Endothelial cell of umbilical vein (primary cell): Measurements from ENCODE around the gene EIF2D. TPM values are rescaled to one million over a fixed set of nuclear protein-coding genes. Genes with fewer than 3 reads are reported as not detected.
"Not testable (repeated sequence)": the region's sequence is repeated elsewhere in the genome, so short reads cannot be mapped to it uniquely, and the experiment has no call there.

Source experiments
- BruUV-seq: library from RNA; stranded (reverse); fragments of 400-500 nt; replicated peaks from 2 replicates; lab custom pipeline; 2021; lab: Mats Ljungman, UMichigan
- CTCF ChIA-PET: fragments of 300-600, 350-600 bp; sonication (Branson Sonifier 250); formaldehyde crosslinking; loops from one replicate; lab custom pipeline; 2021; ENCODE audit warnings: antibody characterized with exemption, inconsistent platforms; lab: Charles Lee
- POLR2A ChIA-PET: fragments of 300-600, 350-600 bp; sonication (Branson Sonifier 250); formaldehyde crosslinking; loops from one replicate; lab custom pipeline; 2021; ENCODE audit warnings: antibody characterized with exemption, inconsistent platforms; lab: Charles Lee
- DNase-seq: peaks from one replicate; pipeline ENCODE4 v3.0.0-alpha.2; 2011; ENCODE audit warnings: low read depth, low spot score
- FAIRE-seq: peaks from 2 replicates; lab custom pipeline; 2011; peaks lifted over from hg19 to GRCh38; lab: Jason Lieb, UNC
- H2AFZ ChIP-seq: 2 replicates; pipeline ENCODE4 v1.6.0; 2012; ENCODE audit warnings: low read depth, low read length, control low read depth, inconsistent platforms
- H3K27ac ChIP-seq: 2 replicates; pipeline ENCODE4 v1.5.1; 2011; ENCODE audit warnings: low read depth, mild to moderate bottlenecking, control low read depth, low read length, moderate library complexity; ENCODE audit not compliant: insufficient read depth
- H3K27me3 ChIP-seq, 2 experiments: 2 replicates each; pipeline versions ENCODE4 v1.6.0 to v1.6.1; 2011; ENCODE audit warnings: low read length in 2 of 2, mixed read lengths in 1 of 2; ENCODE audit not compliant: control insufficient read depth in 2 of 2, insufficient read depth in 2 of 2
- H3K36me3 ChIP-seq, 2 experiments: 2 replicates in 1 of 2; 3 replicates in 1 of 2; pipeline ENCODE4 v1.5.1; 2011; ENCODE audit warnings: low read length in 2 of 2, mild to moderate bottlenecking in 1 of 2, moderate library complexity in 1 of 2; ENCODE audit not compliant: control insufficient read depth in 2 of 2, insufficient read depth in 2 of 2; ENCODE audit errors: extremely low read depth in 1 of 2
- H3K4me1 ChIP-seq: 3 replicates; pipeline ENCODE4 v1.5.1; 2011; ENCODE audit warnings: mild to moderate bottlenecking, low read length; ENCODE audit not compliant: control insufficient read depth, insufficient read depth; ENCODE audit errors: extremely low read depth
- H3K4me2 ChIP-seq: 2 replicates; pipeline ENCODE4 v1.6.1; 2011; ENCODE audit warnings: low read length, control low read depth, mixed read lengths; ENCODE audit not compliant: insufficient read depth
- H3K4me3 ChIP-seq, 3 experiments: fragments of 200-600 bp in 1 of 3; sonication (generic), shearing (Covaris generic) in 1 of 3; replicated peaks in 1 of 3; 2 replicates each; pipeline ENCODE4 v1.5.1; 2011 to 2016; ENCODE audit warnings: control low read depth in 3 of 3, low read length in 3 of 3, mild to moderate bottlenecking in 2 of 3, inconsistent platforms in 1 of 3, low read depth in 1 of 3, moderate library complexity in 1 of 3; ENCODE audit not compliant: insufficient read depth in 1 of 3
- H3K79me2 ChIP-seq: 2 replicates; pipeline ENCODE4 v1.6.0; 2012; ENCODE audit warnings: low read length, inconsistent platforms; ENCODE audit not compliant: control insufficient read depth, insufficient read depth
- H3K9ac ChIP-seq: replicated peaks from 2 replicates; pipeline ENCODE3; 2011; ENCODE audit warnings: low read length, control low read depth; ENCODE audit not compliant: insufficient read depth; ENCODE audit errors: extremely low read depth
- H3K9me1 ChIP-seq: replicated peaks from 3 replicates; pipeline ENCODE4 v1.6.0; 2011; ENCODE audit warnings: mild to moderate bottlenecking, low read length; ENCODE audit not compliant: control insufficient read depth, insufficient read depth; ENCODE audit errors: extremely low read depth
- H3K9me3 ChIP-seq: replicated peaks from 2 replicates; pipeline ENCODE4 v1.5.1; 2012; ENCODE audit warnings: low read length, inconsistent platforms; ENCODE audit not compliant: control insufficient read depth, insufficient read depth
- H4K20me1 ChIP-seq: replicated peaks from 2 replicates; pipeline ENCODE3; 2011; ENCODE audit warnings: mild to moderate bottlenecking, low read length; ENCODE audit not compliant: control insufficient read depth, insufficient read depth; ENCODE audit errors: extremely low read depth
- CTCF ChIP-seq, 2 donors: IDR thresholded peaks; 1 replicate in 1 of 2; 2 replicates in 1 of 2; pipeline ENCODE4 v1.5.1; 2011; ENCODE audit warnings: low read length in 2 of 2, mild to moderate bottlenecking in 2 of 2, moderate library complexity in 2 of 2, control low read depth in 1 of 2, inconsistent platforms in 1 of 2, low read depth in 1 of 2; ENCODE audit not compliant: insufficient read depth in 1 of 2; ENCODE audit errors: extremely low read depth in 1 of 2
- EZH2 ChIP-seq: IDR thresholded peaks from 2 replicates; pipeline ENCODE4 v1.6.1; 2012; ENCODE audit warnings: borderline replicate concordance, low read depth, mild to moderate bottlenecking, moderate library complexity, low read length, inconsistent platforms; ENCODE audit not compliant: severe bottlenecking
- FOS ChIP-seq: IDR thresholded peaks from 2 replicates; pipeline ENCODE4 v1.6.1; 2011; ENCODE audit warnings: mild to moderate bottlenecking, low read length, moderate library complexity, borderline replicate concordance; ENCODE audit not compliant: insufficient read depth
- GATA2 ChIP-seq: IDR thresholded peaks from 2 replicates; pipeline ENCODE4 v1.7.0; 2011; ENCODE audit warnings: low read depth, mild to moderate bottlenecking, moderate library complexity, mixed read lengths, low read length; ENCODE audit not compliant: insufficient read length, insufficient read depth
- JUN ChIP-seq: IDR thresholded peaks from 2 replicates; pipeline ENCODE4 v1.6.1; 2011; ENCODE audit warnings: borderline replicate concordance, low read depth; ENCODE audit not compliant: insufficient read length, insufficient read depth
- MYC ChIP-seq: IDR thresholded peaks from one replicate; pipeline ENCODE4 v1.6.1; 2011; ENCODE audit warnings: mild to moderate bottlenecking, low read depth, low read length
- POLR2A ChIP-seq: IDR thresholded peaks from 2 replicates; pipeline ENCODE4 v1.6.1; 2012; ENCODE audit warnings: low read depth, mild to moderate bottlenecking, control low read depth, low read length
- POLR2AphosphoS5 ChIP-seq: IDR thresholded peaks from 2 replicates; pipeline ENCODE4 v1.6.1; 2012; ENCODE audit warnings: low read depth, mild to moderate bottlenecking, control low read depth, low read length, moderate library complexity; ENCODE audit not compliant: insufficient read depth
- dilution Hi-C: fragments of 300-500 bp; cut with MboI; formaldehyde crosslinking; loops from one replicate; pipeline ENCODE4 v1.15.0; 2019; ENCODE audit warnings: low sequenced_read_pairs; ENCODE audit not compliant: extremely low pct_ligation_motif_present
- intact Hi-C: fragments of 100-400 bp; cut with micrococcal nuclease; formaldehyde crosslinking; loops from one replicate; pipeline ENCODE4 v1.10.0; 2022
- polyA plus RNA-seq, 4 experiments: library from polyadenylated mRNA; depleted of rRNA in 3 of 4; stranded (reverse) in 3 of 4; unstranded in 1 of 4; fragments of >200 nt; gene quantifications; 2 replicates each; pipeline versions ENCODE4 v1.2.1 to v1.2.3, GENCODE V29; 2011 to 2012; ENCODE audit warnings: missing spikeins in 1 of 4
- total RNA-seq: library from RNA; stranded (reverse); gene quantifications from 2 replicates; pipeline ENCODE4 v1.2.3, GENCODE V29; 2021
- TF ChIP-seq, protein P1 (sequence below): IDR thresholded peaks from 2 replicates; pipeline ENCODE4 v1.6.1; 2011; ENCODE audit not compliant: insufficient read depth, insufficient read length

The EIF2D gene
- total and polyA plus RNA-seq, 2 donors (not counting 3 experiments of a cell fraction or from before 2014, with no cell fraction given), result 48.0 to 54.1 TPM

GRCh38 chr1:206581114-206581497 is 31.2 kb downstream of the EIF2D start:
- H3K79me2 ChIP-seq, H3K4me2 ChIP-seq, intact Hi-C loops, DNase-seq, POLR2A ChIA-PET, H3K4me1 ChIP-seq, FAIRE-seq, H3K9ac ChIP-seq, H3K9me3 ChIP-seq, H3K36me3 ChIP-seq, H4K20me1 ChIP-seq, H3K27me3 ChIP-seq, H3K9me1 ChIP-seq, H2AFZ ChIP-seq, H3K27ac ChIP-seq, BruUV-seq, H3K4me3 ChIP-seq, dilution Hi-C loops: not testable (repeated sequence)
- CTCF ChIA-PET, result interaction anchor here (1.2 to 16.8 kb wide), 4 partner anchors 37 to 101 kb away, joined by 4 to 427 read pairs (median 52); no protein-coding TSS in a partner anchor

GRCh38 chr1:206580438-206581113 is 31.7 kb downstream of the EIF2D start:
- Histone ChIP-seq H3K27me3 (peaks cover 0 to 1% of the 10 kb centered on the region in 2 experiments), H3K27ac (no peak overlapping the region), H4K20me1 (no peaks in the 10 kb centered on the region), H3K9me3 (no peaks in the 10 kb centered on the region), H3K4me3 (no peak overlapping the region), H3K36me3 (no peaks in the 10 kb centered on the region), H2AFZ (no peak overlapping the region), H3K4me2 (no peak overlapping the region), H3K9ac (no peak overlapping the region), H3K9me1 (no peaks in the 10 kb centered on the region), H3K4me1 (peaks cover 15% of the 10 kb centered on the region), H3K79me2 (no peaks in the 10 kb centered on the region)
- dilution Hi-C loops, result no loop called here
- CTCF ChIA-PET, result interaction anchor here (0.8 to 16.8 kb wide), 5 partner anchors 30 to 101 kb away, joined by 3 to 427 read pairs (median 4); no protein-coding TSS in a partner anchor
- no peak for TF ChIP-seq CTCF (IDR thresholded peaks at IDR 0.05; ENCODE audit: extremely low read depth in 1 of 2, insufficient read depth in 1 of 2, low read depth in 1 of 2, low read length in 2 of 2)
- TF ChIP-seq POLR2A, result no peak
- no peak for TF ChIP-seq JUN
- TF ChIP-seq GATA2, result no peak
- TF ChIP-seq, protein P1, sequence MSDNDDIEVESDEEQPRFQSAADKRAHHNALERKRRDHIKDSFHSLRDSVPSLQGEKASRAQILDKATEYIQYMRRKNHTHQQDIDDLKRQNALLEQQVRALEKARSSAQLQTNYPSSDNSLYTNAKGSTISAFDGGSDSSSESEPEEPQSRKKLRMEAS, result no peak
- no peak for TF ChIP-seq POLR2AphosphoS5
- no peak for TF ChIP-seq MYC
- TF ChIP-seq EZH2, result no peak
- TF ChIP-seq FOS, result no peak
- FAIRE-seq, result no peak
- POLR2A ChIA-PET, result no interaction called here
- intact Hi-C loops, result no loop called here
- no peak for DNase-seq
- no TSS peak for BruUV-seq
